Embryonic facial prominence (tissue), 1 donor: ENCODE results near the gene PLEKHH1.
"Not testable (repeated sequence)": the region's sequence is repeated elsewhere in the genome, so short reads cannot be mapped to it uniquely, and the experiment has no call there.

Experiments
- DNase-seq: peaks from one replicate; pipeline ENCODE4 v3.0.0-alpha.2; 2016; ENCODE audit errors: extremely low spot score

Gene PLEKHH1

GRCh38 chr14:67532606-67532997, 488 bp upstream of the PLEKHH1 start:
- no peak for DNase-seq

GRCh38 chr14:67533754-67534085, 630 bp downstream of the PLEKHH1 start:
- no peak for DNase-seq

GRCh38 chr14:67536087-67536486, 3.0 kb downstream of the PLEKHH1 start:
- DNase-seq: no peak

- DNase-seq: no peak
These were observed 4.6 kb downstream of the PLEKHH1 start for GRCh38 chr14:67537736-67538135.

GRCh38 chr14:67538501-67538900, 5.4 kb downstream of the PLEKHH1 start:
- no peak for DNase-seq

GRCh38 chr14:67539116-67539515, 6.0 kb downstream of the PLEKHH1 start:
- DNase-seq: no peak

GRCh38 chr14:67541448-67542387, 8.6 kb downstream of the PLEKHH1 start:
- DNase-seq: no peak

GRCh38 chr14:67542620-67543019, 9.5 kb downstream of the PLEKHH1 start:
- not testable (repeated sequence) for DNase-seq

- DNase-seq: no peak
These were observed 11.5 kb downstream of the PLEKHH1 start for GRCh38 chr14:67544590-67544989.

- DNase-seq: no peak
These were observed 14.2 kb downstream of the PLEKHH1 start for GRCh38 chr14:67547224-67547780.

GRCh38 chr14:67549734-67550133, 16.6 kb downstream of the PLEKHH1 start:
- DNase-seq: no peak

GRCh38 chr14:67551123-67551522, 18.0 kb downstream of the PLEKHH1 start:
- DNase-seq: no peak

- DNase-seq: no peak
These were observed 18.9 kb downstream of the PLEKHH1 start for GRCh38 chr14:67551940-67552339.

- no peak for DNase-seq
These were observed 20.5 kb downstream of the PLEKHH1 start for GRCh38 chr14:67553547-67553946.

- no peak for DNase-seq
These were observed 21.3 kb downstream of the PLEKHH1 start for GRCh38 chr14:67554341-67554740.

- DNase-seq: no peak
These were observed 22.5 kb downstream of the PLEKHH1 start for GRCh38 chr14:67555518-67556090.

- no peak for DNase-seq
These were observed 23.6 kb downstream of the PLEKHH1 start for GRCh38 chr14:67556671-67557070.

- DNase-seq: no peak
These were observed 24.0 kb downstream of the PLEKHH1 start for GRCh38 chr14:67557118-67557517.

GRCh38 chr14:67557656-67558055, 24.6 kb downstream of the PLEKHH1 start:
- DNase-seq: no peak

GRCh38 chr14:67559639-67560038, 26.5 kb downstream of the PLEKHH1 start:
- no peak for DNase-seq

GRCh38 chr14:67562025-67562775, 29.1 kb downstream of the PLEKHH1 start:
- no peak for DNase-seq

GRCh38 chr14:67562776-67563150, 29.7 kb downstream of the PLEKHH1 start:
- no peak for DNase-seq
